ENCODE data around the gene TMIGD2.

The TMIGD2 gene

DNA sequence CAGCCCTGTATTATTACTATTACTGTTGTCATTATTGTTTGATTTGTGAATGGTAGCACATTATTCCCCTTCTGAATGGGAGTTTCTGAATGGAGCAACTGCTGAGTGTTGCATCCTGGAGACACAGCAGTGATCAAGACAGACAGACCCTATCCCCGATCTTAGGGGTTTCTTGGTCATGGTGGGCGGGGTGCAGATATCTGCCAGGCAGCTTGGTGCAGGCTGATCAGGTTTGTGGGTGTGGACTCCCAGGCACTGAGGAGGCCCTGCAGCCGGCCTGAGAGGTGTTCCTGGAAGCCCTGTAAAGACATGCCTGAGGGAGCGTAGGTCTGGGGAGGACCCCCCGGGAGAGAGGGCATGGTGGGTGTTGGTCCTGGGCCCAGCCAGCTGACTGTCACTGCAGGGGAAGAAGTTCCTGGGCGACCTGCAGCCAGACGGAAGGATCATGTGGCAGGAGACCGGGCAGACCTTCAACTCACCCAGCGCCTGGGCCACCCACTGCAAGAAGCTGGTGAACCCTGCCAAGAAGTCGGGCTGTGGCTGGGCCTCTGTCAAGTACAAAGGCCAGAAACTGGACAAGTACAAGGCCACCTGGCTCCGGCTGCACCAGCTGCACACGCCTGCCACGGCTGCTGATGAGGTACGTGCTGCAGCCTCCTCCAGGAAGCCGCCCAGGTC lies 43.3 kb upstream of the TMIGD2 start:
- H3K4me3 ChIP-seq (ENCODE audit: low read depth in 1 of 2, low read length in 1 of 2): no peak overlapping the region
- peaks cover 19 to 20% of the 10 kb centered on the region in 2 experiments for H3K4me1 ChIP-seq (ENCODE audit: control insufficient read depth in 1 of 2, insufficient read depth in 1 of 2, low read depth in 1 of 2, low read length in 1 of 2)
- TF ChIP-seq, protein P1, sequence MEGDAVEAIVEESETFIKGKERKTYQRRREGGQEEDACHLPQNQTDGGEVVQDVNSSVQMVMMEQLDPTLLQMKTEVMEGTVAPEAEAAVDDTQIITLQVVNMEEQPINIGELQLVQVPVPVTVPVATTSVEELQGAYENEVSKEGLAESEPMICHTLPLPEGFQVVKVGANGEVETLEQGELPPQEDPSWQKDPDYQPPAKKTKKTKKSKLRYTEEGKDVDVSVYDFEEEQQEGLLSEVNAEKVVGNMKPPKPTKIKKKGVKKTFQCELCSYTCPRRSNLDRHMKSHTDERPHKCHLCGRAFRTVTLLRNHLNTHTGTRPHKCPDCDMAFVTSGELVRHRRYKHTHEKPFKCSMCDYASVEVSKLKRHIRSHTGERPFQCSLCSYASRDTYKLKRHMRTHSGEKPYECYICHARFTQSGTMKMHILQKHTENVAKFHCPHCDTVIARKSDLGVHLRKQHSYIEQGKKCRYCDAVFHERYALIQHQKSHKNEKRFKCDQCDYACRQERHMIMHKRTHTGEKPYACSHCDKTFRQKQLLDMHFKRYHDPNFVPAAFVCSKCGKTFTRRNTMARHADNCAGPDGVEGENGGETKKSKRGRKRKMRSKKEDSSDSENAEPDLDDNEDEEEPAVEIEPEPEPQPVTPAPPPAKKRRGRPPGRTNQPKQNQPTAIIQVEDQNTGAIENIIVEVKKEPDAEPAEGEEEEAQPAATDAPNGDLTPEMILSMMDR (IDR thresholded peaks at IDR 0.05): no peak
- H3K9me3 ChIP-seq: no peaks in the 10 kb centered on the region
- no peaks in the 10 kb centered on the region for H3K27me3 ChIP-seq
- H3K27ac ChIP-seq: no peak overlapping the region
- no peaks in the 10 kb centered on the region for H3K36me3 ChIP-seq

GRCh38 chr19:4343370-4344307 lies 41.5 kb upstream of the TMIGD2 start, which contains the start of gene MPND:
MPND (plus strand) TSS chr19:4343562; CDS start chr19:4343594, 32 bp downstream.
- Histone ChIP-seq H3K4me1 (ENCODE audit: control insufficient read depth in 1 of 2, insufficient read depth in 1 of 2, low read depth in 1 of 2, low read length in 1 of 2) (peaks cover 22 to 24% of the 10 kb centered on the region in 2 experiments), H3K27ac (peak within 1 kb of the TSS; percentile 92), H3K36me3 (no peaks in the 10 kb centered on the region), H3K4me3 (ENCODE audit: low read depth in 1 of 2, low read length in 1 of 2) (peak within 1 kb of the TSS; percentile 93 to 96), H3K27me3 (peaks cover 3% of the 10 kb centered on the region), H3K9me3 (no peaks in the 10 kb centered on the region)
- TF ChIP-seq, protein P1 (IDR thresholded peaks at IDR 0.05): peak; percentile 52

- peaks cover 29 to 30% of the 10 kb centered on the region in 2 experiments for H3K4me1 ChIP-seq (ENCODE audit: control insufficient read depth in 1 of 2, insufficient read depth in 1 of 2, low read depth in 1 of 2, low read length in 1 of 2)
- peaks cover 11% of the 10 kb centered on the region for H3K27me3 ChIP-seq
- TF ChIP-seq, protein P1 (IDR thresholded peaks at IDR 0.05): peak; percentile 26
- no peaks in the 10 kb centered on the region for H3K9me3 ChIP-seq
- H3K4me3 ChIP-seq (ENCODE audit: low read depth in 1 of 2, low read length in 1 of 2): peak overlapping the region; percentile 93 to 96
- H3K36me3 ChIP-seq: no peaks in the 10 kb centered on the region
- H3K27ac ChIP-seq: peak overlapping the region; percentile 92
Measured at GRCh38 chr19:4342615-4343369, 40.6 kb upstream of the TMIGD2 start.

- H3K27me3 ChIP-seq: peaks cover 12% of the 10 kb centered on the region
- no peaks in the 10 kb centered on the region for H3K9me3 ChIP-seq
- no peaks in the 10 kb centered on the region for H3K36me3 ChIP-seq
- peaks cover 28 to 29% of the 10 kb centered on the region in 2 experiments for H3K4me1 ChIP-seq (ENCODE audit: control insufficient read depth in 1 of 2, insufficient read depth in 1 of 2, low read depth in 1 of 2, low read length in 1 of 2)
- peak overlapping the region; percentile 92 for H3K27ac ChIP-seq
- H3K4me3 ChIP-seq (ENCODE audit: low read depth in 1 of 2, low read length in 1 of 2): peak overlapping the region; percentile 93 to 96
- TF ChIP-seq, protein P1 (IDR thresholded peaks at IDR 0.05): no peak
Measured at GRCh38 chr19:4342314-4342614, 40.1 kb upstream of the TMIGD2 start.
